H9 (cell line): ENCODE results near the gene HS1BP3. TPM values are rescaled to one million over a fixed set of nuclear protein-coding genes. Genes with fewer than 3 reads are reported as not detected.

Experiments used
- DNase-seq: peaks from one replicate; pipeline ENCODE4 v3.0.0-alpha.2; 2017
- H2AFZ ChIP-seq: one replicate; pipeline ENCODE4 v1.6.1; 2013; ENCODE audit warnings: mild to moderate bottlenecking, low read length, control low read depth, moderate library complexity
- H2AK5ac ChIP-seq: 2 replicates; pipeline ENCODE4 v1.6.1; 2013; ENCODE audit warnings: low read length, control low read depth, mixed read lengths; ENCODE audit not compliant: insufficient read length
- H2BK120ac ChIP-seq: one replicate; pipeline ENCODE4 v1.6.1; 2013; ENCODE audit warnings: low read depth, mild to moderate bottlenecking, low read length, control low read depth, inconsistent platforms; ENCODE audit not compliant: poor library complexity, severe bottlenecking
- H2BK12ac ChIP-seq: 2 replicates; pipeline ENCODE4 v1.6.1; 2013; ENCODE audit warnings: low read length, control low read depth, mixed read lengths, low read depth; ENCODE audit not compliant: insufficient read length
- H2BK15ac ChIP-seq: 2 replicates; pipeline ENCODE4 v1.6.1; 2013; ENCODE audit warnings: low read depth, low read length, control low read depth
- H2BK20ac ChIP-seq: one replicate; pipeline ENCODE4 v1.6.1; 2013; ENCODE audit warnings: low read depth, mild to moderate bottlenecking, low read length, control low read depth, inconsistent platforms; ENCODE audit not compliant: poor library complexity, severe bottlenecking
- H2BK5ac ChIP-seq: 2 replicates; pipeline ENCODE4 v1.6.1; 2013; ENCODE audit warnings: low read length, control low read depth, mixed read lengths; ENCODE audit not compliant: insufficient read length
- H3K14ac ChIP-seq: 2 replicates; pipeline ENCODE4 v1.6.1; 2013; ENCODE audit warnings: low read length, control low read depth; ENCODE audit not compliant: insufficient read depth
- H3K18ac ChIP-seq: 2 replicates; pipeline ENCODE4 v1.6.1; 2013; ENCODE audit warnings: low read depth, mild to moderate bottlenecking, mixed read lengths, low read length, control low read depth; ENCODE audit not compliant: insufficient read length
- H3K23ac ChIP-seq: 2 replicates; pipeline ENCODE4 v1.6.1; 2013; ENCODE audit warnings: low read length, control low read depth, mixed read lengths, low read depth; ENCODE audit not compliant: insufficient read length
- H3K23me2 ChIP-seq: 2 replicates; pipeline ENCODE4 v1.6.1; 2013; ENCODE audit warnings: low read depth, mild to moderate bottlenecking, mixed read lengths, low read length, control low read depth; ENCODE audit not compliant: insufficient read length, poor library complexity, severe bottlenecking
- H3K27ac ChIP-seq: 2 replicates; pipeline ENCODE4 v1.5.1; 2013; ENCODE audit warnings: low read length, control low read depth, mixed read lengths, low read depth; ENCODE audit not compliant: insufficient read length
- H3K27me3 ChIP-seq: 2 replicates; pipeline ENCODE4 v1.6.1; 2013; ENCODE audit warnings: low read length, control low read depth, inconsistent platforms; ENCODE audit not compliant: insufficient read depth
- H3K4ac ChIP-seq: 2 replicates; pipeline ENCODE4 v1.6.1; 2013; ENCODE audit warnings: low read depth, mild to moderate bottlenecking, control low read depth, inconsistent platforms, low read length, moderate library complexity
- H3K4me1 ChIP-seq: 2 replicates; pipeline ENCODE4 v1.6.1; 2013; ENCODE audit warnings: low read length, control low read depth, inconsistent platforms; ENCODE audit not compliant: insufficient read depth
- H3K4me2 ChIP-seq: 2 replicates; pipeline ENCODE4 v1.6.1; 2013; ENCODE audit warnings: low read length, control low read depth, mixed read lengths; ENCODE audit not compliant: insufficient read length, insufficient read depth
- H3K56ac ChIP-seq: 2 replicates; pipeline ENCODE4 v1.6.1; 2013; ENCODE audit warnings: low read depth, mild to moderate bottlenecking, mixed read lengths, low read length, control low read depth; ENCODE audit not compliant: insufficient read length
- H3K79me1 ChIP-seq: 2 replicates; pipeline ENCODE4 v1.6.1; 2013; ENCODE audit warnings: low read depth, mild to moderate bottlenecking, moderate library complexity, low read length, control low read depth, inconsistent platforms; ENCODE audit not compliant: insufficient read depth, poor library complexity, severe bottlenecking
- H3K79me2 ChIP-seq: 2 replicates; pipeline ENCODE4 v1.6.1; 2013; ENCODE audit warnings: low read length, control low read depth, inconsistent platforms; ENCODE audit not compliant: insufficient read depth
- H3K9ac ChIP-seq: 2 replicates; pipeline ENCODE4 v1.6.1; 2013; ENCODE audit warnings: low read length, control low read depth, mixed read lengths; ENCODE audit not compliant: insufficient read length; ENCODE audit errors: extremely low read depth
- H3K9me3 ChIP-seq: one replicate; pipeline ENCODE4 v1.6.1; 2013; ENCODE audit warnings: low read depth, low read length, inconsistent platforms; ENCODE audit not compliant: control insufficient read depth
- H3T11ph ChIP-seq: one replicate; pipeline ENCODE4 v1.6.1; 2013; ENCODE audit warnings: mild to moderate bottlenecking, low read length, control low read depth, inconsistent platforms
- H4K20me1 ChIP-seq: one replicate; pipeline ENCODE4 v1.6.1; 2013; ENCODE audit not compliant: control insufficient read depth, insufficient read length, insufficient read depth
- H4K5ac ChIP-seq: 2 replicates; pipeline ENCODE4 v1.6.1; 2013; ENCODE audit warnings: low read depth, mild to moderate bottlenecking, mixed read lengths, low read length, control low read depth; ENCODE audit not compliant: insufficient read length
- H4K8ac ChIP-seq: replicated peaks from 2 replicates; pipeline ENCODE4 v1.6.1; 2013; ENCODE audit warnings: low read length, control low read depth, mixed read lengths, low read depth; ENCODE audit not compliant: insufficient read length
- H4K91ac ChIP-seq: 2 replicates; pipeline ENCODE4 v1.6.1; 2013; ENCODE audit warnings: low read depth, mild to moderate bottlenecking, moderate library complexity, mixed read lengths, low read length, control low read depth; ENCODE audit not compliant: insufficient read length
- H3K27ac Mint-ChIP-seq, 3 experiments: 2 replicates in 2 of 3; 3 replicates in 1 of 3; pipeline ENCODE4 v1.8.0; 2020 to 2021; ENCODE audit warnings: mixed read lengths in 3 of 3, mild to moderate bottlenecking in 1 of 3, moderate library complexity in 1 of 3
- H3K27me3 Mint-ChIP-seq: 2 replicates; pipeline ENCODE4 v1.8.0; 2021; ENCODE audit warnings: low read depth, mild to moderate bottlenecking, moderate library complexity, mixed read lengths
- H3K36me3 Mint-ChIP-seq, 3 experiments: 2 replicates in 2 of 3; 3 replicates in 1 of 3; pipeline ENCODE4 v1.8.0; 2020 to 2021; ENCODE audit warnings: low read depth in 3 of 3, mixed read lengths in 3 of 3; ENCODE audit not compliant: insufficient read depth in 1 of 3
- H3K4me1 Mint-ChIP-seq, 2 experiments: 2 replicates each; pipeline ENCODE4 v1.8.0; 2020; ENCODE audit warnings: mixed read lengths in 2 of 2
- H3K4me3 Mint-ChIP-seq, 2 experiments: 2 replicates in 1 of 2; 3 replicates in 1 of 2; pipeline ENCODE4 v1.8.0; 2020 to 2021; ENCODE audit warnings: mild to moderate bottlenecking in 2 of 2, mixed read lengths in 2 of 2, moderate library complexity in 1 of 2
- H3K9me3 Mint-ChIP-seq, 2 experiments: 2 replicates in 1 of 2; 3 replicates in 1 of 2; pipeline ENCODE4 v1.8.0; 2020; ENCODE audit warnings: mild to moderate bottlenecking in 2 of 2, mixed read lengths in 2 of 2, moderate library complexity in 1 of 2
- WGBS: extraction: QIAGEN DNeasy Blood & Tissue Kit; methylation state at CpG from one replicate; pipeline ENCODE4 v1.1.7; 2013; ENCODE audit warnings: missing lambda C conversion rate, low lambda C conversion rate, mixed read lengths; ENCODE audit not compliant: insufficient read length; ENCODE audit errors: extremely low coverage; 5-methylcytosine and 5-hydroxymethylcytosine counted together
- total RNA-seq: library from RNA; stranded (reverse); gene quantifications from 2 replicates; pipeline ENCODE4 v1.2.1, GENCODE V29; 2021
- TF ChIP-seq, protein P1 (sequence below): fragments of 200-600 bp; sonication (generic); conservative IDR thresholded peaks from 3 replicates; pipeline ENCODE4 v1.8.0; 2021; ENCODE audit warnings: antibody characterized with exemption, mild to moderate bottlenecking

HS1BP3 gene
- total RNA-seq, 1 experiment from 2014 or later = 11.1 TPM

DNA sequence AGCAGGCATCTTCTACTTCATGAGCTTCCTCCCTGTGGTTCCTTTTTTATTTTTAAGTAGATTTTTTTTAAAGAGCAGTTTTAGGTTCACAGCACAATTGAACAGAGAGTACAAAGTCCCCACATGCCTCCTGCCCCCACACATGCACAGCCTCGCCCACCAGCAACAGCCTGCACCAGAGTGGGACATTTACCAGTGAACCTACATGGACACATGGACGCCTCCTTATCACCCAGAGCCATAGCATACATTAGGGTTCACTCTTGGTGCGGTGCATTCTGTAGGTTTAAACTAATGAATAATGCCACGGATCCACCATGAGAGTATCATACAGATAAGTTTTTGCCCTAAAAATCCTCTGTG is 40.9 kb downstream of the HS1BP3 start:
- peaks cover 15 to 24% of the 10 kb centered on the region in 2 experiments for H3K4me1 Mint-ChIP-seq
- no peak overlapping the region for H3K56ac ChIP-seq

More for the DNA sequence above, 40.9 kb downstream of the HS1BP3 start:
- H3K27ac ChIP-seq = no peak overlapping the region
- H3K79me1 ChIP-seq = no peaks in the 10 kb centered on the region
- peaks cover 3% of the 10 kb centered on the region for H3K23me2 ChIP-seq
- H2BK12ac ChIP-seq = no peak overlapping the region
- DNase-seq = no peak
- H3T11ph ChIP-seq = no peak overlapping the region
- no peak overlapping the region for H3K14ac ChIP-seq
- H3K79me2 ChIP-seq = no peaks in the 10 kb centered on the region
- H4K20me1 ChIP-seq = no peaks in the 10 kb centered on the region
- WGBS = no CpG with 5 or more reads among the region's 4 CpGs
- no peak overlapping the region for H2BK20ac ChIP-seq
- Mint-ChIP-seq H3K9me3 (peaks cover 2 to 8% of the 10 kb centered on the region in 2 experiments; a peak in 4 of 5 replicates), H3K4me3 (no peak overlapping the region), H3K36me3 (peaks cover 0 to 11% (median 0%) of the 10 kb centered on the region in 3 experiments; a peak in 4 of 7 replicates), H3K27ac (no peak overlapping the region), H3K27me3 (peaks cover 2% of the 10 kb centered on the region; the same call in 1 of the 2 replicates)
- H3K4me2 ChIP-seq = no peak overlapping the region
- no peak overlapping the region for H3K23ac ChIP-seq
- H2BK120ac ChIP-seq = no peak overlapping the region
- H3K9me3 ChIP-seq = no peaks in the 10 kb centered on the region
- no peaks in the 10 kb centered on the region for H3K27me3 ChIP-seq
- no peak overlapping the region for H2AK5ac ChIP-seq
- no peak overlapping the region for H2BK5ac ChIP-seq
- no peak overlapping the region for H4K91ac ChIP-seq
- no peak overlapping the region for H3K18ac ChIP-seq
- H4K8ac ChIP-seq = no peak overlapping the region
- no peak overlapping the region for H3K4ac ChIP-seq
- H3K9ac ChIP-seq = no peak overlapping the region
- TF ChIP-seq, protein P1, sequence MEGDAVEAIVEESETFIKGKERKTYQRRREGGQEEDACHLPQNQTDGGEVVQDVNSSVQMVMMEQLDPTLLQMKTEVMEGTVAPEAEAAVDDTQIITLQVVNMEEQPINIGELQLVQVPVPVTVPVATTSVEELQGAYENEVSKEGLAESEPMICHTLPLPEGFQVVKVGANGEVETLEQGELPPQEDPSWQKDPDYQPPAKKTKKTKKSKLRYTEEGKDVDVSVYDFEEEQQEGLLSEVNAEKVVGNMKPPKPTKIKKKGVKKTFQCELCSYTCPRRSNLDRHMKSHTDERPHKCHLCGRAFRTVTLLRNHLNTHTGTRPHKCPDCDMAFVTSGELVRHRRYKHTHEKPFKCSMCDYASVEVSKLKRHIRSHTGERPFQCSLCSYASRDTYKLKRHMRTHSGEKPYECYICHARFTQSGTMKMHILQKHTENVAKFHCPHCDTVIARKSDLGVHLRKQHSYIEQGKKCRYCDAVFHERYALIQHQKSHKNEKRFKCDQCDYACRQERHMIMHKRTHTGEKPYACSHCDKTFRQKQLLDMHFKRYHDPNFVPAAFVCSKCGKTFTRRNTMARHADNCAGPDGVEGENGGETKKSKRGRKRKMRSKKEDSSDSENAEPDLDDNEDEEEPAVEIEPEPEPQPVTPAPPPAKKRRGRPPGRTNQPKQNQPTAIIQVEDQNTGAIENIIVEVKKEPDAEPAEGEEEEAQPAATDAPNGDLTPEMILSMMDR = no peak
- H4K5ac ChIP-seq = no peak overlapping the region
- peaks cover 3% of the 10 kb centered on the region; the same call in 1 of the 2 replicates for H3K4me1 ChIP-seq
- no peak overlapping the region for H2BK15ac ChIP-seq
- no peak overlapping the region for H2AFZ ChIP-seq
